GM21737 (cell line): ENCODE results near the gene TPPP.

Experiments used
- ATAC-seq: cut with Tn5 transposase; IDR thresholded peaks from one replicate; pipeline ENCODE4 v1.9.1; 2021; ENCODE audit warnings: mild to moderate bottlenecking, moderate library complexity; ENCODE audit not compliant: unreplicated experiment

The TPPP gene

GRCh38 chr5:666816-667498 is 26.2 kb downstream of the TPPP start:
- ATAC-seq = no peak

- no peak for ATAC-seq
Measured at GRCh38 chr5:665956-666711, 27.0 kb downstream of the TPPP start.

- ATAC-seq = no peak
Measured at GRCh38 chr5:665541-665955, 27.6 kb downstream of the TPPP start.

GRCh38 chr5:664994-665360 is 28.2 kb downstream of the TPPP start:
- ATAC-seq = no peak

GRCh38 chr5:664343-664993 is 28.7 kb downstream of the TPPP start:
- no peak for ATAC-seq

GRCh38 chr5:663436-664342 is 29.5 kb downstream of the TPPP start:
- no peak for ATAC-seq

- ATAC-seq = no peak
Measured at GRCh38 chr5:662751-663435, 30.3 kb downstream of the TPPP start.

- no peak for ATAC-seq
Measured at GRCh38 chr5:661891-662750, 31.0 kb downstream of the TPPP start.

- ATAC-seq = no peak
Measured at GRCh38 chr5:660491-661030, 32.6 kb downstream of the TPPP start.

- no peak for ATAC-seq
Measured at GRCh38 chr5:659496-660263, 33.5 kb downstream of the TPPP start.

GRCh38 chr5:658103-658502 is 35.0 kb downstream of the TPPP start:
- ATAC-seq = no peak

GRCh38 chr5:657570-657969 is 35.6 kb downstream of the TPPP start:
- ATAC-seq = no peak

GRCh38 chr5:655406-655805 is 37.7 kb downstream of the TPPP start:
- ATAC-seq = no peak

GRCh38 chr5:654071-654778 is 38.9 kb downstream of the TPPP start:
- ATAC-seq = no peak

GRCh38 chr5:652773-653350 is 40.3 kb downstream of the TPPP start:
- ATAC-seq = no peak

GRCh38 chr5:652023-652515 is 41.1 kb downstream of the TPPP start:
- ATAC-seq = no peak

GRCh38 chr5:651296-652022 is 41.7 kb downstream of the TPPP start:
- no peak for ATAC-seq
